Posterior vena cava (tissue), 2 donors: Measurements from ENCODE around the gene CD3E. TPM values are rescaled to one million over a fixed set of nuclear protein-coding genes. Genes with fewer than 3 reads are reported as not detected.

Experiments
- DNase-seq: peaks from one replicate; pipeline ENCODE4 v3.0.0-alpha.2; 2020; ENCODE audit warnings: low spot score
- intact Hi-C, 2 donors: fragments of 100-400 bp; cut with DNase I; formaldehyde crosslinking; loops; one replicate each; pipeline versions ENCODE4 v1.14.1 to v1.14.2; 2022 to 2023
- total RNA-seq, 2 donors: library from RNA; stranded (reverse); fragmentation: NEBNext Ultra II Directional; extraction: Animal tissue kit (Norgen Biotek cat#: 25700); gene quantifications; one replicate each; pipeline ENCODE4 v1.2.1, GENCODE V29; 2021
- donor health status: DM: yes; HTN: yes; CAD: no.
- donor health status: DM: yes; HTN: yes; CAD: no.

The CD3E gene
- total RNA-seq, 2 donors from 2014 or later, result 1.3 to 1.8 TPM

DNA sequence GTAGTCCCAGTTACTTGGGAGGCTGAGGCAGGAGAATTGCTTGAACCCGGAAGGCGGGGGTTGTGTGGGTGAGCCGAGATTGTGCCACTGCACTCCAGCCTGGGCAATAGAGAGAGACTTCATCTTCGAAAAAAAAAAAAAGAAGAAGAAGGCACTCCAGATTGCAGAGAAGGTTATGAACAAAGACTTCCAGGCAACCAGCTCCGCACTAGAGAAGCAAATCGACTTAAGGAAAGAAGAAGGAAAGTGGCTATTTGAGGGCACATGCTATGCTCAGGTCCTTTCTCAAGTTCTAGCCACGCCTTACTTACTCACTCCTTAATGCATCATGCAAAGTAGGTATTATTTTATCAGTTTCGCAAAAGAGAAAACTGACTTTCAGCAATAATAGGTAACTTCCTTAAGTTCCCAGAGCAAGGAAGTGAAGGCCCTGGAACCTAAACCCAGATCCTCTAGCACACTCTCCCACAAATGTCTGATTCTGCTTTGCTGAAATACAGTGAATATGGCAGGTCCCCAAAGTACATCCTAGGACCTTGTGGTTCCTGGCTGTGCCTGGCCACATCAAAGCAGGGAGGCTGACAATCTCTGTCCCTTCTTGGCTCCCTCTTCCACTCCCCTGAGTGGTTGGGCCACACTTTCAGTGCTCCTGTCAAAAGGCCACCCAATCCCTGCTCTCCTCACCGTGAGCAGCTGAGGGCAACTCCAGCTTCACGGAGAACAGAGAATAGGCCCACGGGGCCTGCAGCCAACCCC, 14.2 kb downstream of the CD3E start:
- intact Hi-C loops, result no loop called here
- DNase-seq, result no peak

- intact Hi-C loops, result no loop called here
- no peak for DNase-seq
These were observed 14.8 kb downstream of the CD3E start for GRCh38 chr11:118319337-118319707.

DNA sequence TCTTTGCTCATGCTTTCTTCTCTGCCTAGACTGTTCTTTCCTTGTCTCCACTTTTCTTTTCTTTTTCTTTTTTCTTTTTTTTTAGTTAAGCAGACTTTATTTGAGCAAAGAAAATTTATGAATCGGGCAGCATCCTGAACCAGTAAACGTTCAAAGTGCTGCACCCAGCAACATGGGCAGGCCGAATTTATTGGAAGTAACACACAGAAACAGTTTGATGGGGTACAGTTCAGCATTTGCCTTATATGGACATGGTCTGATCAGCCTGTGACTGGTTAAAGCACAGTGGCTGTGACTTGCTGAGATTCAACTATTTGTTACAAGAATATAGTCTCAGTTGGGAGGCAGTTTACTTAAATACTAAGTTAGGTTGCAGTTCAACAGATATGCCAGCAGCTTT, 16.0 kb downstream of the CD3E start:
- intact Hi-C loops, result no loop called here
- DNase-seq, result no peak

GRCh38 chr11:118321386-118322082, 17.0 kb downstream of the CD3E start:
- DNase-seq, result no peak
- intact Hi-C loops, result no loop called here

DNA sequence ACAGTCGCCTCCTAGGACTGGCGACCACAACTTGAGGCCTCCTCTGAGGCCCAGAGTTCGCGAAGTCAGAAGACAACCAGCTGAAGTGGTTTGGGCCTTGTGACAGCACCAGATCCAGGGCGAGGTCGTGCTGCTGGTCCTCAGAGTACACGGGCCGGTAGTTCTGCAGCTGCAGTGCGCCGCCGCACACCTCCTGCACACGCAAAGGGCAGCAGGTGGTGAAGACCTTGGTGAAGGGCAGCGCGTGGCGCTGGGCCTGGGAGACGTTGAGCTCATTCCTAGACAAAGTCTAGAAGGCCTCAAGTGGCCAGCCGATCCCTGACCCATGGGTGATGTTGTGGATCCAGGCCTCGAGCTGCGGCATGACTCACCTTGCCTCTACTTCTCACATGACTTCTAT, 18.2 kb downstream of the CD3E start:
- intact Hi-C loops, result no loop called here
- no peak for DNase-seq

GRCh38 chr11:118325283-118325682, 20.8 kb downstream of the CD3E start:
- no peak for DNase-seq
- intact Hi-C loops, result no loop called here

GRCh38 chr11:118328745-118329144, 24.2 kb downstream of the CD3E start:
- DNase-seq, result no peak
- intact Hi-C loops, result no loop called here

DNA sequence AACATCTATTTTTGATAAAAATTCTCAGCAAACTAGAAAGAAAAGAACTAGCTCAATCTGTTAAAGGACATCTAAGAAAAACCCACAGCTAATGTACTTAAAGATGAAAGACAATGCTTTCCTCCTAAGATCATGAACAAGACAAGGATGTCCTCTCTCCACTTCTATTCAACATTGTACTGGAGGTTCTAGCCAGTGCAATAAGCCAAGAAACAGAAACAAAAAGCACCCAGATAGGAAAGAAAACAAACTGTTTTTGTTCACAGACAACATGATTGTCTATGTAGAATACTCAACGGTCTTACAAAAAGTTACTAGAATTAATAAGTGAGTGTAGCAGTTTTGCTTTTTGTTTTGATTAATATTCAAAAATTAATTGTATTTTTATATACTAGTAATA, 30.2 kb downstream of the CD3E start:
- DNase-seq, result no peak
- intact Hi-C loops, result no loop called here

GRCh38 chr11:118338637-118339061, 34.1 kb downstream of the CD3E start:
- intact Hi-C loops, result no loop called here
- no peak for DNase-seq

- intact Hi-C loops, result no loop called here
- no peak for DNase-seq
These were observed 34.9 kb downstream of the CD3E start for GRCh38 chr11:118339281-118339961.

DNA sequence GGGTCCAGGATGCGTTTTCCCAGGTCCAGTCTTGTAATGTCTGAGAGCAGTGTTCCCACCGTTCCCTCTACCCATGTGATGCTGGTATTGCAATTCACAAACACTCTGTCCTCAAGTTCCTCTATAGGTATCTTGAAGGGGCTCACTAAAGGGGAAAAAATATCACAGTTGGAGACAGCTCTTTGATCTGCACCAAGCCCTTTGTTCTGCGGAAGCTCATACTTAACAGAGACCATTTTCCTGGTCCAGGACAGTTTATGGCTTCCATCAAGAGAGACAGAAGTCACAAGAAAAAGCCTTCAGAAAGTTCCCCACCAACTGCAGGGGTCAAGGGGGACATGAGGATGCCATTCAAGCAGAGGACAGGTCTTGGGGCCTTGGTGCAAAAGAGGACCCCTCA, 35.9 kb downstream of the CD3E start:
- intact Hi-C loops, result loop anchor here in 1 of 2 donors (10.0 kb wide), 1 partner anchor 136 kb away; no protein-coding TSS in a partner anchor

DNA sequence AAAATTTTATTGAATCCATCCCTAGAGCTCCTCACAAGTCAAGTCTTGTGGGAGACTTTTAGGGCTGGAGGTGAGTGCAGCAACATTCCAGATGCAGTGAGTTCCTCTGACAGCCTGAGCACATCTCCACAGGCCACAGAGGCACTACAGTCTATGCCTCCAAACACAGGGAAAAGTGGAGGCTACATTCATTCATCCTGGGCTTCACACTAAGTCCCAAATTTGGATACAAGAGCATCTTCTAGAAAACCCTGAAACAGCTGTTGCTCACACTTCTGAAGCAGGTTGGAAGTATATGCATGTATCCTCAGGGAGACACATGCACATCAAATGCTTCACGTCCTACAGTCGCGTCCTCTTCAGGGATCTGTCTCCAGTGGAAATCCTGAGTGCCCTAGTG, 36.7 kb downstream of the CD3E start:
- DNase-seq, result no peak

More for the DNA sequence above, 35.9 kb downstream of the CD3E start:
- DNase-seq, result no peak

DNA sequence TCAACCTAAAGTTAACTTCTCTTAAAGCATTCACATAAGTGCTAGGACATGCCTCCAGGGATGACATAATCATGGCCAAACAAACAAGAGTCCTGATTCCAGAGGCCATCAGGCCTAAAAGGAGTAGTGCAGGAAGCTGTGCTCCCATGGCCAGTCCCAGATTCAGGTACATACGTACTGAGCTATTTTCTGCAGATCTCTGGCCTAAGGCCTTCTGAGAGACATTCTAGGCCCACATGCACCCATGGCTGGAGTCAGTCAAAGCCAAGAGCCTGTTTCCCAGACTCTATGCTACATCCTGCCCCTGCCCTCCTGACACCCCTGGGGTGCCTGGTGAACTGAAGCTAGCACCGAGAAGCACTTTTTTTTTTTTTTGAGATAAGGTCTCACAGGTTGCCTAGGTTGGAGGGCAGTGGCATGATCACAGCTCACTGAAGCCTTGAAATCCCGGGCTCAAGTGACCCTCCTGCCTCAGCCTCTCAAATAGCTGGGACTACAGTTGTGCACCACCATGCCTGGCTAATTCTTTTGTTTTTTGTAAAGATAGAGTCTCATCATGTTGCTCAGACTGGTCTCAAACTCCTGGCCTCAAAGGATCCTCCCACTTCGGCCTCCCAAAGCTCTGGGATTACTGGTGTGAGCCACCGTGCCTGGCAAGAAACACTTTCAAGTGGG, 37.4 kb downstream of the CD3E start:
- intact Hi-C loops, result loop anchor here in 1 of 2 donors (10.0 kb wide), 1 partner anchor 137 kb away; no protein-coding TSS in a partner anchor
- no peak for DNase-seq

More for the DNA sequence above, 36.7 kb downstream of the CD3E start:
- intact Hi-C loops, result loop anchor here in 1 of 2 donors (10.0 kb wide), 1 partner anchor 136 kb away; no protein-coding TSS in a partner anchor

- intact Hi-C loops, result loop anchor here in 1 of 2 donors (10.0 kb wide), 1 partner anchor 138 kb away; no protein-coding TSS in a partner anchor
- DNase-seq, result no peak
These were observed 38.1 kb downstream of the CD3E start, which contains the start of gene CD3D for GRCh38 chr11:118342503-118343161. Gene CD3D (minus strand): TSS chr11:118342705. CDS start chr11:118342607, 98 bp downstream.

- DNase-seq, result no peak
- intact Hi-C loops, result loop anchor here in 1 of 2 donors (10.0 kb wide), 1 partner anchor 138 kb away; no protein-coding TSS in a partner anchor
These were observed 38.7 kb downstream of the CD3E start for GRCh38 chr11:118343248-118343647.

- intact Hi-C loops, result loop anchor here in 1 of 2 donors (10.0 kb wide), 1 partner anchor 139 kb away; no protein-coding TSS in a partner anchor
- DNase-seq, result no peak
These were observed 39.5 kb downstream of the CD3E start, which contains the start of gene CD3G for GRCh38 chr11:118343981-118344515. Gene CD3G (plus strand): TSS chr11:118344344. CDS start chr11:118344424, 80 bp downstream.

GRCh38 chr11:118349475-118349874, 44.9 kb downstream of the CD3E start:
- intact Hi-C loops, result loop anchor here in 1 of 2 donors (10.0 kb wide), 1 partner anchor 145 kb away; no protein-coding TSS in a partner anchor
- DNase-seq, result no peak

- intact Hi-C loops, result loop anchor here (5.0 to 10.0 kb wide), 2 partner anchors 156 to 208 kb away; no protein-coding TSS in a partner anchor
- DNase-seq, result no peak
These were observed 48.7 kb downstream of the CD3E start for GRCh38 chr11:118353084-118353710.
